Activated CD4-positive, alpha-beta T cell treated with anti-CD3 and anti-CD28 coated beads, Interleukin-2, amount 50 U/mL, for 1 hour (primary cell): ENCODE data around the gene CHRNB4.
"Not testable (repeated sequence)": the region's sequence is repeated elsewhere in the genome, so short reads cannot be mapped to it uniquely, and the experiment has no call there.

Experiments used
- DNase-seq: peaks from one replicate; pipeline ENCODE4 v3.0.0-alpha.2; 2020

The CHRNB4 gene

DNA sequence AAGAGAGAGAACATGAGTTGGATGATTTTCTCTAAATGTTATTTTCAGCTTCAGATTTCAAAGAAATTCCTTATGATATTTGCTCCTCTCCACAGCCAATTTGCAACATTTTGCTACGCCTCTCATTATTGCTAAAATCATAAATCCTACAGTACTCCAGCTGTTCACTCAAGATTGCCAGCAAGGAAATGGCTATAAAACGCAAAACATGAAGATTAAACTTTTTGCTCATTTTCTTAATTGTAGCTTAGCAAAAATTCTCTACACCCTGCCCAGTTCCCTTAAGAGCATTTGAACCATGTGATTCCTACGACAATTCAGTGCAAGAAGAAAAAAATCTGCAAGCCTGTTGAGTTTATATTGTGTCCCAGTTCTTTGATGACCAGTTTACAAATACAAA, 27.0 kb downstream of the CHRNB4 start:
- DNase-seq, result no peak

GRCh38 chr15:78609551-78609950, 31.5 kb downstream of the CHRNB4 start:
- not testable (repeated sequence) for DNase-seq

DNA sequence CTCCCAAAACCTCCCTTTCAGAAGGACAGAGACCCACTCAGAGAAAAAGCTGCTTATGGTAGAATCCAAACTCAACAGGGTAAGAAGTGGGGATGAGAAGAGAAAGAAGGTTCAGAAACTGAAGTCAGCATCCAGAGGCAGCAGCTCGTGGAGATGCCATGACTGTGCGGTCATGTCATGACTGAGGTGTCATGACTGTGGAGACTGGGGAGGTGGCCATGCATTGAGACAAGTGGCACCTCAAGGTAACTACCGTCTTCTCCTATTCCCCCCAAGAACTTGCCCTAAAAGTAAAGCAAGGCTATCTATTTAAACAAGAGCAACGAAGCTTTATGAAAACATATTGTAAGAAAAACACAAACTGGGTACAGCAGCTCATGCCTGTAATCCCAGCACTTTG, 35.3 kb downstream of the CHRNB4 start:
- DNase-seq, result no peak

DNA sequence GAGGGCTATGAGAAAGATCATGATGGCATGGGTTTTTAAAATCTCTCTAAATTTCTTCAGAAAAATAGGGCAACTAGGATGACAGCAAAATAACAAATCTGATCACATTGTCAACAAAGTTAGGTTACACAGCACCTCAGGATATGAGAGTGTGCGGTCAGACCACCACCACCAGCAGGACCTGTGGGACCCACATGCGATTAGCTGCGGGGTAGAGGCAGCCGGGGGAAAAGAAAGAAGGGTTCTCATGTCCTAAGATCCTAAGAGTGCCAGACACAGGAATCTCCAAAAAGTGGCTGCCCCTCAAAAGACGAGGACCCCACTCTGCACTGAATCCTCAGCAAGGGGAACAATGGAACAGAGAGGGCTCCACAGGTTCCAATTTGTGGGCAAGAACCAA, 35.8 kb downstream of the CHRNB4 start:
- no peak for DNase-seq

DNA sequence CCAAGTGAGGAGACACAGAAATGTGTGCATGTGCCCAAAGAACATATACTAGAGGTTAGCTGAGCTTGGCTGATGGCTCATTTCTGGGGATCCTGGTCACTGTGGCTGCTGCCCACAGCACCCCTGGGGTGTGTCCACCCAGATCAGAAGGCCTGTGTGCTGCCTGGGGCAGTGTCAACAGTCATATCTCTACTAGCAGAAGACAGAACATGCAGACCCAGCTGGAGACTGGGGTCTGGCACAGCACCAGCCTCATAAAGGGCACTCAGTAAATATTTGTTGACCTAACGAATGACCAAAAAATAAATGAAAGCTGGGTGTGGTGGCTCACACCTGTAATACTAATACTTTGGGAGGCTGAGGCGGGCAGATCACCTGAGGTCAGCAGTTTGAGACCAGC, 36.6 kb downstream of the CHRNB4 start:
- no peak for DNase-seq

DNA sequence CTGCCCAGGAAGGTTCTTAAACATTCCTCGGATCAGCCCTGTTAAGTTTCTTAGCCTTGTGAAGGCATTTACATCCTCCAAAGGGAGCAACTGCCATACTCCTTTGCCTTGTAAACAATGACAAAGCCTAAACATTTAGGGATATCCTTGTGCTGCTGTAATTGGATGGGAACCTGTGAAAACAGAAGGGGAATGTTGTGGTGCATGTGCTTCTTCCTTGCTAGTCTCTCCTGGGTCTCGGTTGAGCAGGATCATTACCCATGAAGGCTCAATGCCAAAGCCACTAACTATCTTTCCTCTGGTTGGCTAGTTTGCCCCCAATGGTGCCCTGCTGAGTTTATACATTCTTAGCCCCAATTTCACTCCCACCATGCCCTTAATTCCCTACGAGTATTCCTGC, 37.5 kb downstream of the CHRNB4 start:
- no peak for DNase-seq

GRCh38 chr15:78599189-78599588, 41.8 kb downstream of the CHRNB4 start:
- DNase-seq, result no peak

DNA sequence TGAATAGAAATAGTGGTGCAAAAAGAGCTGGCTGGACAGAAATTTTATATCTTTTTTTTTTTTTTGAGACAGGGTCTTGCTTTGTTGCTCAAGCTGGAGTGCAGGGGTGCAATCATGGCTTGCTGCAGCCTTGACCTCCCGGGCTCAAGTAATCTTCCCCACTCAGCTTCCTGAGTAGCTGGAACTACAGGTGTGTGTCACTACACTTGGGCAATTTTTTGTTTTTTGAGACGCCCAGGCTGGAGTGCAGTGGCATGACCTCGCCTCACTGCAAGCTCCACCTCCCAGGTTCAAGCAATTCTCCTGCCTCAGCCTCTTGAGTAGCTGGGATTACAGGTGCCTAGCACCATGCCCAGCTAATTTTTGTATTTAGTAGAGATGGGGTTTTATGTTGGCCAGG, 42.7 kb downstream of the CHRNB4 start:
- DNase-seq, result no peak

- DNase-seq, result no peak
Measured at GRCh38 chr15:78597583-78597982, 43.4 kb downstream of the CHRNB4 start.

DNA sequence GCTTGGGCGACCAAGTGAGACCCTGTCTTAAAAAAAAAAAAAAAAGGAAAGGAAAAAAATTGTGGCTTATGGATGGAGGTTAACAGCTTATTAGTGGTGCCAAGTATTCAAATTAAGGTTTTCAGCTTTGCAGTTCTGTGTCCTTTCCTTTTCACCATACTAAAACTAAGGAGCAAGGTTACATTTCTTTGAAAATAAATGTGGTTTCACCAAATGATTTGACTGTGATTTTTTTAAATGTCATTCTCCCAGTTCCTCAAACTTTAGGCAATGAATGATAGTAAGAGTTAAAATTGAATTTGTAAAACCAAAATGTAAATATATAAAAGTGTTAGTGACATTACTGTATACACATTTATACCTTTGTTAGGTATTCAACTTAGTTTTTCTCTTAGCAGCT, 66.1 kb downstream of the CHRNB4 start:
- no peak for DNase-seq
